Left ventricle myocardium inferior (tissue), 1 donor: ENCODE results near the gene IKZF1. TPM values are rescaled to one million over a fixed set of nuclear protein-coding genes. Genes with fewer than 3 reads are reported as not detected.

ENCODE experiments used
- DNase-seq: peaks from one replicate; pipeline ENCODE4 v3.0.0-alpha.2; 2020
- H3K27ac ChIP-seq: fragments of 200-600 bp; replicated peaks from 2 replicates; pipeline ENCODE4 v1.8.0; 2021
- H3K27me3 ChIP-seq: fragments of 200-600 bp; 2 replicates; pipeline ENCODE4 v1.8.0; 2021; ENCODE audit warnings: low read depth
- H3K36me3 ChIP-seq: fragments of 200-600 bp; 2 replicates; pipeline ENCODE4 v1.8.0; 2021
- H3K4me1 ChIP-seq: fragments of 200-600 bp; 2 replicates; pipeline ENCODE4 v1.8.0; 2021
- H3K4me3 ChIP-seq: fragments of 200-600 bp; 2 replicates; pipeline ENCODE4 v1.8.0; 2021; ENCODE audit warnings: mild to moderate bottlenecking, moderate library complexity
- H3K9me3 ChIP-seq: fragments of 200-600 bp; replicated peaks from 2 replicates; pipeline ENCODE4 v1.8.0; 2021
- CTCF ChIP-seq: fragments of 200-600 bp; IDR thresholded peaks from 2 replicates; pipeline ENCODE4 v1.8.0; 2021; ENCODE audit warnings: antibody characterized with exemption, mild to moderate bottlenecking, borderline replicate concordance
- intact Hi-C: fragments of 100-400 bp; cut with micrococcal nuclease; formaldehyde crosslinking; loops from one replicate; pipeline ENCODE4 v1.11.0; 2022
- total RNA-seq: library from RNA; stranded (reverse); fragmentation: NEBNext Ultra II Directional; extraction: Animal tissue kit (Norgen Biotek cat#: 25700); gene quantifications from one replicate; pipeline ENCODE4 v1.2.1, GENCODE V29; 2021
- donor health status: DM: no; HTN: yes; CAD: no; lungs with severe emphysema.

The IKZF1 gene
- total RNA-seq, 1 donor from 2014 or later, result 2.1 TPM

GRCh38 chr7:50339990-50340500, 35.5 kb downstream of the IKZF1 start:
- H3K36me3 ChIP-seq, result no peaks in the 10 kb centered on the region
- peaks cover 54% of the 10 kb centered on the region for H3K27me3 ChIP-seq
- no peak for TF ChIP-seq CTCF
- no peak for DNase-seq
- intact Hi-C loops, result no loop called here
- no peak overlapping the region for H3K27ac ChIP-seq
- no peak overlapping the region for H3K4me3 ChIP-seq
- no peaks in the 10 kb centered on the region for H3K9me3 ChIP-seq
- H3K4me1 ChIP-seq, result no peaks in the 10 kb centered on the region

GRCh38 chr7:50341724-50342123, 37.2 kb downstream of the IKZF1 start:
- Histone ChIP-seq H3K4me1 (no peaks in the 10 kb centered on the region), H3K36me3 (no peaks in the 10 kb centered on the region), H3K9me3 (no peaks in the 10 kb centered on the region), H3K27ac (no peak overlapping the region), H3K4me3 (no peak overlapping the region), H3K27me3 (peaks cover 55% of the 10 kb centered on the region)
- intact Hi-C loops, result no loop called here
- DNase-seq, result no peak
- TF ChIP-seq CTCF, result no peak

GRCh38 chr7:50342616-50343114, 38.1 kb downstream of the IKZF1 start:
- no peak overlapping the region for H3K27ac ChIP-seq
- H3K36me3 ChIP-seq, result no peaks in the 10 kb centered on the region
- no peak for DNase-seq
- H3K27me3 ChIP-seq, result peaks cover 65% of the 10 kb centered on the region
- intact Hi-C loops, result no loop called here
- H3K4me1 ChIP-seq, result no peaks in the 10 kb centered on the region
- no peak for TF ChIP-seq CTCF
- H3K4me3 ChIP-seq, result no peak overlapping the region
- no peaks in the 10 kb centered on the region for H3K9me3 ChIP-seq

- TF ChIP-seq CTCF, result no peak
- DNase-seq, result no peak
- no peaks in the 10 kb centered on the region for H3K36me3 ChIP-seq
- H3K4me3 ChIP-seq, result no peak overlapping the region
- no peaks in the 10 kb centered on the region for H3K9me3 ChIP-seq
- peaks cover 96% of the 10 kb centered on the region for H3K27me3 ChIP-seq
- H3K27ac ChIP-seq, result no peak overlapping the region
- H3K4me1 ChIP-seq, result no peaks in the 10 kb centered on the region
- intact Hi-C loops, result no loop called here
These were observed 42.3 kb downstream of the IKZF1 start for GRCh38 chr7:50346545-50347497.

- no peak for TF ChIP-seq CTCF
- intact Hi-C loops, result no loop called here
- Histone ChIP-seq H3K27me3 (peaks cover 92% of the 10 kb centered on the region), H3K36me3 (no peaks in the 10 kb centered on the region), H3K4me3 (no peak overlapping the region), H3K4me1 (no peaks in the 10 kb centered on the region), H3K9me3 (no peaks in the 10 kb centered on the region), H3K27ac (no peak overlapping the region)
- DNase-seq, result no peak
These were observed 43.2 kb downstream of the IKZF1 start for GRCh38 chr7:50347693-50348092.
